Breast epithelium (tissue), 3 donors: Measurements from ENCODE around the gene LYPD6B.

Experiments used
- CTCF ChIP-seq, 3 donors: fragments of 450-650 bp; IDR thresholded peaks; one replicate each; pipeline ENCODE4 v1.5.1; 2016 to 2017; ENCODE audit warnings: antibody characterized with exemption in 3 of 3, mild to moderate bottlenecking in 3 of 3, moderate library complexity in 3 of 3
- POLR2A ChIP-seq: fragments of 450-650 bp; IDR thresholded peaks from one replicate; pipeline ENCODE4 v1.6.1; 2016; ENCODE audit warnings: antibody characterized with exemption, mild to moderate bottlenecking, moderate library complexity
- POLR2AphosphoS5 ChIP-seq, 3 donors: sonication (generic); formaldehyde crosslinking; IDR thresholded peaks; one replicate each; pipeline ENCODE4 v1.6.1; 2017; ENCODE audit warnings: antibody characterized with exemption in 3 of 3

- TF ChIP-seq CTCF (IDR thresholded peaks at IDR 0.05) (no peak), POLR2A (no peak), POLR2AphosphoS5 (IDR thresholded peaks at IDR 0.05) (no peak)
Measured at GRCh38 chr2:149189769-149190168, 151.3 kb downstream of the LYPD6B start.
